KMS-11 (cell line): ENCODE results near the gene ST6GALNAC5.

Experiments
- H2AFZ ChIP-seq: fragments of 200-600 bp; sonication (generic); 2 replicates; pipeline ENCODE4 v1.6.1; 2016; ENCODE audit warnings: antibody characterized with exemption, mixed run types, low read depth
- H3K27ac ChIP-seq: fragments of 200-600 bp; sonication (generic); 2 replicates; pipeline ENCODE4 v1.6.1; 2016; ENCODE audit warnings: mild to moderate bottlenecking, mixed run types
- H3K27me3 ChIP-seq: fragments of 200-600 bp; sonication (generic); 2 replicates; pipeline ENCODE4 v1.6.1; 2017; ENCODE audit warnings: mild to moderate bottlenecking, low read depth, mixed run types, moderate library complexity; ENCODE audit not compliant: insufficient read depth
- H3K36me3 ChIP-seq: fragments of 200-600 bp; sonication (generic); 2 replicates; pipeline ENCODE4 v1.6.1; 2017; ENCODE audit warnings: mild to moderate bottlenecking, mixed run types; ENCODE audit not compliant: insufficient read depth
- H3K4me1 ChIP-seq: fragments of 200-600 bp; sonication (generic); 2 replicates; pipeline ENCODE4 v1.6.1; 2016; ENCODE audit warnings: mild to moderate bottlenecking, low read depth, mixed run types; ENCODE audit not compliant: poor library complexity, severe bottlenecking
- H3K4me2 ChIP-seq: fragments of 200-600 bp; sonication (generic); 2 replicates; pipeline ENCODE4 v1.7.0; 2016; ENCODE audit warnings: mild to moderate bottlenecking, mixed run types
- H3K4me3 ChIP-seq: fragments of 200-600 bp; sonication (generic); IDR thresholded peaks from 2 replicates; pipeline ENCODE4 v1.6.1; 2017; ENCODE audit warnings: low read depth, low read length, mixed read lengths; ENCODE audit not compliant: insufficient read depth
- H3K79me2 ChIP-seq: fragments of 200-600 bp; sonication (generic); 2 replicates; pipeline ENCODE4 v1.6.1; 2016; ENCODE audit warnings: low read depth, mixed run types; ENCODE audit not compliant: insufficient read depth
- H3K9ac ChIP-seq: fragments of 200-600 bp; sonication (generic); 2 replicates; pipeline ENCODE4 v1.6.1; 2016; ENCODE audit warnings: mild to moderate bottlenecking, mixed run types
- H4K20me1 ChIP-seq: fragments of 200-600 bp; sonication (generic); 2 replicates; pipeline ENCODE4 v1.6.1; 2016; ENCODE audit warnings: mild to moderate bottlenecking, mixed run types; ENCODE audit not compliant: insufficient read depth
- CTCF ChIP-seq: fragments of 200-600 bp; sonication (generic); conservative IDR thresholded peaks from 2 replicates; pipeline ENCODE4 v1.6.1; 2017; ENCODE audit warnings: low read depth, mild to moderate bottlenecking, antibody characterized with exemption, low read length, moderate library complexity, mixed read lengths

Gene ST6GALNAC5

DNA sequence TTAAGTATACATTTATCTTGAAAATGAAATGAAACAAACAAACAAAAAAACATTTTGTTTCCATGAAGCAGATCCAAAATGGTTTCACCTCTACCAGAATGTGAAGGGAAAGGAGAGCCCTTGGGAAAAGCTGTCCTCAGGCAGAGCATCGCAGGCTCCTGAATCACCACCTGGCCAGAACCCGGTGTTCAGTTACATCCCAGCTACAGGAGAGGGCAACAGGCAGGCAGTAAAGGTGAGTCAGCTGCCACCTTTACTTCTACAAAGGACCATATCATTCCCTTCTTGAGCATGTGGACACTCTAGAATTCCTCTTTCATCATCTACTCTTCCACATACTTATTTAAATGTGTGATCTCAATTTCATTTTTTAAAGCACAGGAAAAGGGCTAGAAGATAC, 200.7 kb downstream of the ST6GALNAC5 start:
- no peaks in the 10 kb centered on the region for H3K79me2 ChIP-seq
- no peak overlapping the region for H3K4me2 ChIP-seq
- H3K9ac ChIP-seq = no peak overlapping the region
- H3K27ac ChIP-seq = no peak overlapping the region
- H3K4me3 ChIP-seq = no peak overlapping the region
- no peaks in the 10 kb centered on the region for H4K20me1 ChIP-seq
- no peaks in the 10 kb centered on the region for H3K36me3 ChIP-seq
- H3K27me3 ChIP-seq = no peaks in the 10 kb centered on the region
- no peaks in the 10 kb centered on the region for H3K4me1 ChIP-seq
- H2AFZ ChIP-seq = no peak overlapping the region
- no peak for TF ChIP-seq CTCF

- Histone ChIP-seq H3K27ac (no peak overlapping the region), H3K4me2 (no peak overlapping the region), H3K27me3 (no peaks in the 10 kb centered on the region), H3K36me3 (no peaks in the 10 kb centered on the region), H3K79me2 (no peaks in the 10 kb centered on the region), H3K4me3 (no peak overlapping the region), H4K20me1 (no peaks in the 10 kb centered on the region), H3K4me1 (no peaks in the 10 kb centered on the region), H3K9ac (no peak overlapping the region), H2AFZ (no peak overlapping the region)
- no peak for TF ChIP-seq CTCF
Measured at GRCh38 chr1:77076759-77077158, 209.5 kb downstream of the ST6GALNAC5 start.

- no peak overlapping the region for H3K4me2 ChIP-seq
- no peak overlapping the region for H2AFZ ChIP-seq
- no peak for TF ChIP-seq CTCF
- no peaks in the 10 kb centered on the region for H3K27me3 ChIP-seq
- no peak overlapping the region for H3K9ac ChIP-seq
- no peaks in the 10 kb centered on the region for H3K79me2 ChIP-seq
- H4K20me1 ChIP-seq = no peaks in the 10 kb centered on the region
- no peaks in the 10 kb centered on the region for H3K36me3 ChIP-seq
- H3K4me3 ChIP-seq = no peak overlapping the region
- no peaks in the 10 kb centered on the region for H3K4me1 ChIP-seq
- H3K27ac ChIP-seq = no peak overlapping the region
Measured at GRCh38 chr1:77081834-77082233, 214.6 kb downstream of the ST6GALNAC5 start.

GRCh38 chr1:77084457-77084856, 217.2 kb downstream of the ST6GALNAC5 start:
- Histone ChIP-seq H3K27ac (no peak overlapping the region), H3K9ac (no peak overlapping the region), H2AFZ (no peak overlapping the region), H3K36me3 (no peaks in the 10 kb centered on the region), H3K79me2 (no peaks in the 10 kb centered on the region), H3K4me3 (no peak overlapping the region), H4K20me1 (no peaks in the 10 kb centered on the region), H3K4me2 (no peak overlapping the region), H3K4me1 (no peaks in the 10 kb centered on the region), H3K27me3 (no peaks in the 10 kb centered on the region)
- TF ChIP-seq CTCF = no peak

- TF ChIP-seq CTCF = no peak
- no peaks in the 10 kb centered on the region for H4K20me1 ChIP-seq
- no peak overlapping the region for H3K4me2 ChIP-seq
- H2AFZ ChIP-seq = no peak overlapping the region
- no peaks in the 10 kb centered on the region for H3K27me3 ChIP-seq
- H3K4me3 ChIP-seq = no peak overlapping the region
- no peak overlapping the region for H3K9ac ChIP-seq
- H3K4me1 ChIP-seq = no peaks in the 10 kb centered on the region
- no peaks in the 10 kb centered on the region for H3K36me3 ChIP-seq
- H3K79me2 ChIP-seq = no peaks in the 10 kb centered on the region
- H3K27ac ChIP-seq = no peak overlapping the region
Measured at GRCh38 chr1:77085109-77085508, 217.8 kb downstream of the ST6GALNAC5 start.
